Left forelimb (tissue), 1 donor: Measurements from ENCODE around the gene ANKRD29.

Source experiments
- DNase-seq: peaks from one replicate; pipeline ENCODE4 v3.0.0-alpha.2; 2018; ENCODE audit warnings: low spot score

Gene ANKRD29

GRCh38 chr18:23684515-23685197 lies 21.9 kb upstream of the ANKRD29 start:
- DNase-seq, result no peak

- no peak for DNase-seq
Observed at GRCh38 chr18:23683671-23684070, 21.0 kb upstream of the ANKRD29 start.

GRCh38 chr18:23683155-23683554 lies 20.4 kb upstream of the ANKRD29 start:
- DNase-seq, result no peak

GRCh38 chr18:23682472-23682871 lies 19.8 kb upstream of the ANKRD29 start:
- DNase-seq, result no peak

- DNase-seq, result no peak
Observed at GRCh38 chr18:23682045-23682444, 19.3 kb upstream of the ANKRD29 start.

- DNase-seq, result no peak
Observed at GRCh38 chr18:23675896-23676295, 13.2 kb upstream of the ANKRD29 start.

GRCh38 chr18:23675236-23675635 lies 12.5 kb upstream of the ANKRD29 start:
- no peak for DNase-seq

- DNase-seq, result no peak
Observed at GRCh38 chr18:23673725-23674124, 11.0 kb upstream of the ANKRD29 start.

- no peak for DNase-seq
Observed at GRCh38 chr18:23671564-23671963, 8.9 kb upstream of the ANKRD29 start.

GRCh38 chr18:23669804-23670405 lies 7.2 kb upstream of the ANKRD29 start:
- DNase-seq, result no peak

GRCh38 chr18:23669202-23669766 lies 6.6 kb upstream of the ANKRD29 start:
- no peak for DNase-seq

GRCh38 chr18:23668731-23669130 lies 6.0 kb upstream of the ANKRD29 start:
- DNase-seq, result no peak

GRCh38 chr18:23667114-23667513 lies 4.4 kb upstream of the ANKRD29 start:
- no peak for DNase-seq

GRCh38 chr18:23664674-23665073 lies 2.0 kb upstream of the ANKRD29 start:
- no peak for DNase-seq

- DNase-seq, result no peak
Observed at GRCh38 chr18:23661735-23662308, 889 bp downstream of the ANKRD29 start.

- DNase-seq, result no peak
Observed at GRCh38 chr18:23658285-23658684, 4.4 kb downstream of the ANKRD29 start.

- no peak for DNase-seq
Observed at GRCh38 chr18:23652232-23652631, 10.5 kb downstream of the ANKRD29 start.

- DNase-seq, result no peak
Observed at GRCh38 chr18:23650968-23651927, 11.5 kb downstream of the ANKRD29 start.

GRCh38 chr18:23648940-23649607 lies 13.6 kb downstream of the ANKRD29 start:
- DNase-seq, result no peak

- no peak for DNase-seq
Observed at GRCh38 chr18:23648456-23648855, 14.3 kb downstream of the ANKRD29 start.

- no peak for DNase-seq
Observed at GRCh38 chr18:23646282-23646681, 16.4 kb downstream of the ANKRD29 start.
